Measurements from ENCODE around the gene RAB40AL. TPM values are rescaled to one million over a fixed set of nuclear protein-coding genes. Genes with fewer than 3 reads are reported as not detected.

RAB40AL gene
- total and polyA plus RNA-seq, 4 donors, result 0.59 to 1.3 TPM; not detected in 2

- DNase-seq (ENCODE audit: low read depth in 4 of 6, low spot score in 6 of 6), result no peak
- Histone ChIP-seq H3K4me1 (ENCODE audit: control insufficient read depth, insufficient read depth, low read length) (no peaks in the 10 kb centered on the region), H3K27me3 (ENCODE audit: control insufficient read depth, insufficient read depth, low read length) (peaks cover 5% of the 10 kb centered on the region), H3K36me3 (ENCODE audit: control insufficient read depth, insufficient read depth, low read length) (no peaks in the 10 kb centered on the region), H3K9me3 (ENCODE audit: control insufficient read depth, insufficient read depth, low read length) (no peaks in the 10 kb centered on the region), H3K4me3 (ENCODE audit: low read depth, low read length) (no peak overlapping the region), H3K27ac (ENCODE audit: low read depth, low read length) (no peak overlapping the region)
- 77% methylated on average over 7 of the region's 9 CpGs for WGBS (ENCODE audit: insufficient coverage)
Observed at GRCh38 chrX:102978594-102978993, 41.5 kb downstream of the RAB40AL start.

GRCh38 chrX:102979536-102979935, 42.5 kb downstream of the RAB40AL start:
- WGBS (ENCODE audit: insufficient coverage), result no CpG with 5 or more reads among the region's 2 CpGs
- H3K4me1 ChIP-seq (ENCODE audit: control insufficient read depth, insufficient read depth, low read length), result no peaks in the 10 kb centered on the region
- H3K9me3 ChIP-seq (ENCODE audit: control insufficient read depth, insufficient read depth, low read length), result no peaks in the 10 kb centered on the region
- no peak for DNase-seq (ENCODE audit: low read depth in 4 of 6, low spot score in 6 of 6)
- H3K4me3 ChIP-seq (ENCODE audit: low read depth, low read length), result no peak overlapping the region
- peaks cover 5% of the 10 kb centered on the region for H3K27me3 ChIP-seq (ENCODE audit: control insufficient read depth, insufficient read depth, low read length)
- no peaks in the 10 kb centered on the region for H3K36me3 ChIP-seq (ENCODE audit: control insufficient read depth, insufficient read depth, low read length)
- no peak overlapping the region for H3K27ac ChIP-seq (ENCODE audit: low read depth, low read length)

DNA sequence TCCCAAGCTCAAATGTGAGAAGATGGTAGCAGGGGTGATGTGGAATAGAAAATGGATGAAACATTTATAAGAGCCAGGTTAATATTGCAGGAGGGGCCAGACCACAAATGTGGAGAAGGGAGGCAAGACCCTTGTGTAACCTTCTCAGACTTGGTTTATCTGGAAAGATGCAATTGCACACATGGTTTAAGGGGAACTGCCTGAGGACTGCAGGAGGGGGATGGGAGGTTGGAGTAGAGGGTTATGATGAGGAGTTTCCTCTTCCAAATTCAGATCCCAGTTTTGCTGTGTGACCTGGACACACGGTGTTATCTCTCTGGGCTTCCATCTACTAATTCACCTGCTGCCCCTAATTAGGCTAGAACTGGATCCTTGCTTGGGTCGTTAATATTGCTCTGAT, 46.1 kb downstream of the RAB40AL start:
- DNase-seq (ENCODE audit: low read depth in 4 of 6, low spot score in 6 of 6), result no peak
- Histone ChIP-seq H3K27ac (ENCODE audit: low read depth, low read length) (no peak overlapping the region), H3K4me1 (ENCODE audit: control insufficient read depth, insufficient read depth, low read length) (no peaks in the 10 kb centered on the region), H3K9me3 (ENCODE audit: control insufficient read depth, insufficient read depth, low read length) (no peaks in the 10 kb centered on the region), H3K36me3 (ENCODE audit: control insufficient read depth, insufficient read depth, low read length) (no peaks in the 10 kb centered on the region), H3K4me3 (ENCODE audit: low read depth, low read length) (no peak overlapping the region), H3K27me3 (ENCODE audit: control insufficient read depth, insufficient read depth, low read length) (peaks cover 8% of the 10 kb centered on the region)
- no CpG with 5 or more reads among the region's 2 CpGs for WGBS (ENCODE audit: insufficient coverage)

- H3K27me3 ChIP-seq (ENCODE audit: control insufficient read depth, insufficient read depth, low read length), result peaks cover 10% of the 10 kb centered on the region
Observed at GRCh38 chrX:102985192-102985591, 48.1 kb downstream of the RAB40AL start.

More at GRCh38 chrX:102985192-102985591, 48.1 kb downstream of the RAB40AL start:
- Histone ChIP-seq H3K36me3 (ENCODE audit: control insufficient read depth, insufficient read depth, low read length) (no peaks in the 10 kb centered on the region), H3K4me1 (ENCODE audit: control insufficient read depth, insufficient read depth, low read length) (no peaks in the 10 kb centered on the region), H3K9me3 (ENCODE audit: control insufficient read depth, insufficient read depth, low read length) (no peaks in the 10 kb centered on the region), H3K27ac (ENCODE audit: low read depth, low read length) (no peak overlapping the region), H3K4me3 (ENCODE audit: low read depth, low read length) (no peak overlapping the region)
- 79% methylated on average over 2 of the region's 3 CpGs for WGBS (ENCODE audit: insufficient coverage)
- no peak for DNase-seq (ENCODE audit: low read depth in 4 of 6, low spot score in 6 of 6)

Other genes with a start within 250 kb of the RAB40AL start
- 100 to 1,000 TPM in 1 of 2 donors, 10 to 100 TPM in 1; 64.5 to 101 TPM for gene GPRASP2, start 224.8 kb upstream of the RAB40AL start, total RNA-seq
- 10 to 100 TPM; 66.2 to 72.1 TPM for gene GPRASP2, start 224.8 kb upstream of the RAB40AL start, polyA plus RNA-seq (ENCODE audit: insufficient read length in 2 of 2)
- gene GPRASP3, start 216.5 kb upstream of the RAB40AL start, total RNA-seq, result 10 to 100 TPM; 15.0 to 49.5 TPM
- gene GPRASP3, start 216.5 kb upstream of the RAB40AL start, polyA plus RNA-seq (ENCODE audit: insufficient read length in 2 of 2), result 10 to 100 TPM; 32.9 to 39.0 TPM
- gene BEX1, start 126.9 kb downstream of the RAB40AL start, total RNA-seq, result 100 to 1,000 TPM in 1 of 2 donors, 10 to 100 TPM in 1; 96.5 to 114 TPM
- gene BEX1, start 126.9 kb downstream of the RAB40AL start, polyA plus RNA-seq (ENCODE audit: insufficient read length in 2 of 2), result 100 to 1,000 TPM; 408 to 464 TPM
- not detected for gene NXF3, start 155.9 kb downstream of the RAB40AL start, total RNA-seq
- gene NXF3, start 155.9 kb downstream of the RAB40AL start, polyA plus RNA-seq (ENCODE audit: insufficient read length in 2 of 2), result under 1 TPM in 1 of 2 donors, not detected in 1; 0.12 TPM

Data from spinal cord (tissue), 10 donors.